Brain microvascular endothelial cell (primary cell): ENCODE results near the gene COLQ.

Experiments used
- DNase-seq: peaks from one replicate; pipeline ENCODE4 v3.0.0-alpha.2; 2020
- H3K27ac ChIP-seq: fragments of 250-450 bp; sonication (Bioruptor Pico); 2 replicates; pipeline ENCODE4 v1.5.1; 2020; ENCODE audit warnings: mild to moderate bottlenecking, moderate library complexity
- H3K27me3 ChIP-seq: fragments of 250-450 bp; sonication (Bioruptor Pico); replicated peaks from 2 replicates; pipeline ENCODE4 v1.5.1; 2020; ENCODE audit warnings: mild to moderate bottlenecking
- H3K36me3 ChIP-seq: fragments of 250-450 bp; sonication (Bioruptor Pico); replicated peaks from 2 replicates; pipeline ENCODE4 v1.5.1; 2020; ENCODE audit warnings: mild to moderate bottlenecking
- H3K4me3 ChIP-seq: 2 replicates; pipeline ENCODE4 v1.5.1; 2011; ENCODE audit warnings: low read depth, mild to moderate bottlenecking, control low read depth, low read length, moderate library complexity
- in situ Hi-C: cut with HindIII; loops from 2 replicates; pipeline ENCODE4 v1.10.0; 2017; ENCODE audit warnings: low sequenced_read_pairs, low pct_ligation_motif_present
- TF ChIP-seq, protein P1 (sequence below): IDR thresholded peaks from 2 replicates; pipeline ENCODE4 v1.5.1; 2011; ENCODE audit warnings: low read depth, mild to moderate bottlenecking, moderate library complexity, low read length, control low read depth, inconsistent platforms; ENCODE audit errors: missing control alignments

COLQ gene

DNA sequence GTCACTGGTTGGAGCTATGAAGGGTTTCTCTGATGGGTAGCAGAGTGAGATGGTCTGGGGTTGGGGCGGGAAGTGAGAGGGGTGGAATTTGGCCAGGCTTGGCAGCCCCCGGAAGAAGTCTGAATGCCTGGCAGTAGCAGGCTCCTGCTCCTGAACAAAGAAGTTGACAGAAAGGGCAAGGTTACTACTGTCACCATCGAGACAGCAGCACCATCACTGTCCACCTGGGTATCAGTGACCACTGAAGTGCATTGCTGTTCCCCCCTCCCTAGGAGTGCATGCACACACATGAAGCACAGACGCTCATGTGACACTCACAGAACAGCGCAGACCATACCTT lies 42.9 kb downstream of the COLQ start:
- in situ Hi-C loops = no loop called here
- Histone ChIP-seq H3K4me3 (no peak overlapping the region), H3K27me3 (no peaks in the 10 kb centered on the region), H3K27ac (no peak overlapping the region), H3K36me3 (no peaks in the 10 kb centered on the region)
- DNase-seq = no peak
- TF ChIP-seq, protein P1, sequence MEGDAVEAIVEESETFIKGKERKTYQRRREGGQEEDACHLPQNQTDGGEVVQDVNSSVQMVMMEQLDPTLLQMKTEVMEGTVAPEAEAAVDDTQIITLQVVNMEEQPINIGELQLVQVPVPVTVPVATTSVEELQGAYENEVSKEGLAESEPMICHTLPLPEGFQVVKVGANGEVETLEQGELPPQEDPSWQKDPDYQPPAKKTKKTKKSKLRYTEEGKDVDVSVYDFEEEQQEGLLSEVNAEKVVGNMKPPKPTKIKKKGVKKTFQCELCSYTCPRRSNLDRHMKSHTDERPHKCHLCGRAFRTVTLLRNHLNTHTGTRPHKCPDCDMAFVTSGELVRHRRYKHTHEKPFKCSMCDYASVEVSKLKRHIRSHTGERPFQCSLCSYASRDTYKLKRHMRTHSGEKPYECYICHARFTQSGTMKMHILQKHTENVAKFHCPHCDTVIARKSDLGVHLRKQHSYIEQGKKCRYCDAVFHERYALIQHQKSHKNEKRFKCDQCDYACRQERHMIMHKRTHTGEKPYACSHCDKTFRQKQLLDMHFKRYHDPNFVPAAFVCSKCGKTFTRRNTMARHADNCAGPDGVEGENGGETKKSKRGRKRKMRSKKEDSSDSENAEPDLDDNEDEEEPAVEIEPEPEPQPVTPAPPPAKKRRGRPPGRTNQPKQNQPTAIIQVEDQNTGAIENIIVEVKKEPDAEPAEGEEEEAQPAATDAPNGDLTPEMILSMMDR = no peak

DNA sequence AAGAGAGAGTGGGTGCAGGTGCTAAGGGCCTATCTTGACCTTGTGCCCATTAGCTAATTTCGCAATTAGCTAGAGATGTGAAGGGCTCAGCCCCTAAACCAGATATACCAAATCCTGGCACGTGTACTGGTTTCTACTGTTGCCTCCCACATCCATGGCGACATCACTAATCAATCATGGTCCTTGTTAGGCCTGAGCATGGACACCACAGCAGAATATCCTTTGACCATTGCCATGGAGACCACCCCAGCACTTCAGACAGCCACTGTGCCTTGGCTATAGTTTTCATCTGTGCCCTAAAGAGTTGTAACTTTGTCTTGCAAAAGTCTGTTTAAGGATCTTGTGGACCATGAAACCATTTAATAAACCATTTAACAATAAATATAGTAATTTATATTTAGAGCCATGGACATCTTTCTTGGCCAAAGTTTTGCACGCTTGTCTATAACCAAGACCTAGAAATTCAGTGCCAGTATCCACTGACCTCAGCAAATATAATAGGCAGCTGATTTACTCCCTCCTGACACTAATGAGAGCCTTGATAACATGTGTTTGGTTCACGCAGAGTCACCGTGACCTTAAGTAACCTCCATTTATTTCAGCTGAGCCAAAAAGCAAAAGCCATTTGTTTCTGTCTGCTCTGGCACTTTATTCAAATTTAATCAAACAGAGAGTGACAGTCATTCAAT lies 43.4 kb downstream of the COLQ start:
- in situ Hi-C loops = no loop called here
- no peaks in the 10 kb centered on the region for H3K36me3 ChIP-seq
- TF ChIP-seq, protein P1 = no peak
- no peak overlapping the region for H3K27ac ChIP-seq
- no peak overlapping the region for H3K4me3 ChIP-seq
- DNase-seq = no peak
- H3K27me3 ChIP-seq = no peaks in the 10 kb centered on the region

DNA sequence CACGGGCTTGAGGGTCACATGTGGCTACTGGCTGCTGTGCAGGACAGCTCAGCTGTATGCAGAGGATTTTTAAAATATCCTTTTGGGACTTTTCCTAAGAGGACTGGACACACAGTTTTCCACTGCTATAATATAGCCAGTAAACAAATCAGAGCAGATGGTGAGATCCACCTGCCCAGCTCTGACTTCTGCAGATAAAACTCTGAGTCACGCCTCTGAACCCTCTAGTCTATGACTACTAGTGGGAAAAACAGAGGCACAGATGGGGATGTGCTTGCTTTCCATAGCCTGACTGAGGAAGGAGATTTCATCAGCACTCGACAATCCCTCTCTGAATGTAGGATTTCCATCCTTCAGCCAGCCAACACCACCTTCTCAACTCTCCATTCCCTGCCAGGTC lies 45.1 kb downstream of the COLQ start:
- H3K4me3 ChIP-seq = no peak overlapping the region
- TF ChIP-seq, protein P1 = no peak
- no peak overlapping the region for H3K27ac ChIP-seq
- no peaks in the 10 kb centered on the region for H3K36me3 ChIP-seq
- in situ Hi-C loops = no loop called here
- DNase-seq = peak; percentile 23
- H3K27me3 ChIP-seq = no peaks in the 10 kb centered on the region

DNA sequence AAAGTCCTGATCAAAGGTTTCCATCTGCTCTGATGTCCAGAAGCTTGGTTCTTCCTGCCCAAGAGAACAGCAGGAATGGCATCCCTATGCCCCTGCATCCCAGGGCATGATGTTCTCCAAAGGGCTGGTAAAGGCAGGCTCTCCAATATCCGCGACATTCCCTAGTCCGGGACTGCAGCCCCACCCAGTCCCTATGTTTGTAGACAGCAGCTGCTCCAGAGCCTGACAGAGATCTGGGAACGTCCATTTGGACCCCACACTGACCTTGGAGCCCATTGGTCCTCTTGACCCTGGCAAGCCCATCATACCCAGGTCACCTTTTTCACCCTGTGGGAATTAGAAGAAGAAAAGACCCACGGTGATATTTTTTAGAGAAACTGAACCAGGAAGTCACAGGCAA lies 46.3 kb downstream of the COLQ start:
- H3K4me3 ChIP-seq = no peak overlapping the region
- no peak overlapping the region for H3K27ac ChIP-seq
- H3K36me3 ChIP-seq = no peaks in the 10 kb centered on the region
- no peaks in the 10 kb centered on the region for H3K27me3 ChIP-seq
- TF ChIP-seq, protein P1 = no peak
- in situ Hi-C loops = no loop called here
- DNase-seq = no peak

DNA sequence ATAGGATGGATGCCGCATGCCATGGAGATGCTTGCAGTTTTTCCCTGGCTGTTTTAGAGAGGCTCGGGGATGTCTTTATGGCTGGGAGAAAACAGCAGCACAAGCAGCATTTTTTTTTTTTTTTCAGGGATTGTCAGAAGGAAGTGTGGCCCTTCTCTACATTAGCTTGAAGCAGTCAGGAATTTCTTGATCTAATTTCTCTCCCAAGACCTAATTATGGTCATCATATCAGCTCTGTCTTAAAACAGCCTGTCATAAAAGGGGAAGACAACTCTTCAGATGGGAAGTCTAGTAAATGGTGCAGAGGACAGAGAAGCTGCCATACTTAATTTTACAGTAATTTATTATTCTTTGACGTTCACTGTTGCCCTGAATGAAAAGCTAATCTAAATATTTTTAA lies 49.6 kb downstream of the COLQ start:
- Histone ChIP-seq H3K4me3 (no peak overlapping the region), H3K27ac (no peak overlapping the region), H3K27me3 (no peaks in the 10 kb centered on the region), H3K36me3 (no peaks in the 10 kb centered on the region)
- DNase-seq = no peak
- TF ChIP-seq, protein P1 = no peak
- in situ Hi-C loops = no loop called here

DNA sequence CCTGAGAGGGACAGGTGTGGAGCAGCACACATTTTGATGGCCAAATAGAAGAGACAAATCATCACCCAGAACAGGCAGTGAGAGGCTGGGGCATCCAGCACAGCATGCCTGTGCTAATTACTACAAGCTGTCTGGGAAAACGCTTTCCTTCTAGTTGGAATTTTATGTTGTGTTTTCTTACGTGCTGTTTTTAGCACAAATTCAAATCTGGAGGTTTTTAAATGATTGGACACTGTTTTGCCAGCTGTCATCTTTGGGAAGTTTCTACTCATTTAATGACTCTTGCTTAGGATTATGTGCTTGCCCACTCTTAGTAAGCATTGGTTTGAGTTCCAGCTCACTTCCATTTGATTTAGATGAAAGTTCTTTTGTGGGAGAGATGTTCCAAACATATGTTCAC lies 50.7 kb downstream of the COLQ start:
- H3K4me3 ChIP-seq = no peak overlapping the region
- H3K36me3 ChIP-seq = no peaks in the 10 kb centered on the region
- H3K27me3 ChIP-seq = no peaks in the 10 kb centered on the region
- no peak overlapping the region for H3K27ac ChIP-seq
- no peak for DNase-seq
- in situ Hi-C loops = no loop called here
- TF ChIP-seq, protein P1 = no peak
